Lower leg skin (tissue), 4 donors: ENCODE results near the gene SEC61B. TPM values are rescaled to one million over a fixed set of nuclear protein-coding genes. Genes with fewer than 3 reads are reported as not detected.

ENCODE experiments used
- DNase-seq, 2 donors: peaks; one replicate each; pipeline ENCODE4 v3.0.0-alpha.2; 2019; ENCODE audit warnings: low spot score in 2 of 2
- H3K4me3 ChIP-seq: fragments of 200-600 bp; sonication (generic); 2 replicates; pipeline ENCODE4 v1.5.1; 2017; ENCODE audit warnings: mild to moderate bottlenecking, low read depth; ENCODE audit not compliant: poor library complexity, severe bottlenecking
- CTCF ChIP-seq, 3 donors: fragments of 450-650 bp; IDR thresholded peaks; one replicate each; pipeline ENCODE4 v1.5.1; 2016; ENCODE audit warnings: antibody characterized with exemption in 3 of 3, mild to moderate bottlenecking in 3 of 3, moderate library complexity in 2 of 3
- POLR2A ChIP-seq, 2 donors: fragments of 450-650 bp; IDR thresholded peaks; one replicate each; pipeline ENCODE4 v1.6.1; 2016 to 2017; ENCODE audit warnings: antibody characterized with exemption in 2 of 2, mild to moderate bottlenecking in 1 of 2, moderate library complexity in 1 of 2
- WGBS, 2 donors: methylation state at CpG; one replicate each; pipeline ENCODE4 v1.1.5; 2018; 5-methylcytosine and 5-hydroxymethylcytosine counted together
- intact Hi-C: fragments of 100-400 bp; cut with DNase I; formaldehyde crosslinking; loops from one replicate; pipeline ENCODE4 v1.15.0; 2023; ENCODE audit warnings: low total_unique reads
- total RNA-seq, 4 donors: library from RNA; depleted of rRNA; stranded (reverse); fragments of >200 nt; gene quantifications; one replicate each; pipeline ENCODE4 v1.1.0, GENCODE V29; 2016

Gene SEC61B
- total RNA-seq, 4 donors from 2014 or later, result 58.6 to 82.0 (median 75.4) TPM

GRCh38 chr9:99269416-99269815, 47.3 kb downstream of the SEC61B start:
- intact Hi-C loops, result no loop called here
- 70 to 76% methylated on average over 3 of the region's 3 CpGs for WGBS, 2 donors
- no peak for DNase-seq
- TF ChIP-seq CTCF (IDR thresholded peaks at IDR 0.05) (no peak), POLR2A (IDR thresholded peaks at IDR 0.05) (no peak)
- H3K4me3 ChIP-seq, result no peak overlapping the region

- intact Hi-C loops, result no loop called here
- no peak overlapping the region for H3K4me3 ChIP-seq
- no peak for TF ChIP-seq CTCF (IDR thresholded peaks at IDR 0.05)
- no peak for TF ChIP-seq POLR2A (IDR thresholded peaks at IDR 0.05)
- no peak for DNase-seq
- 62 to 65% methylated on average over 3 of the region's 3 CpGs for WGBS, 2 donors
Measured at GRCh38 chr9:99270491-99270890, 48.4 kb downstream of the SEC61B start.

- TF ChIP-seq CTCF (IDR thresholded peaks at IDR 0.05) (no peak), POLR2A (IDR thresholded peaks at IDR 0.05) (no peak)
- no peak overlapping the region for H3K4me3 ChIP-seq
- no peak for DNase-seq
- intact Hi-C loops, result no loop called here
Measured at GRCh38 chr9:99272836-99273235, 50.8 kb downstream of the SEC61B start.

GRCh38 chr9:99274016-99274415, 51.9 kb downstream of the SEC61B start:
- intact Hi-C loops, result no loop called here
- DNase-seq, result no peak
- 94 to 96% methylated on average over 5 of the region's 5 CpGs for WGBS, 2 donors
- no peak for TF ChIP-seq CTCF (IDR thresholded peaks at IDR 0.05)
- TF ChIP-seq POLR2A (IDR thresholded peaks at IDR 0.05), result no peak
- H3K4me3 ChIP-seq, result no peak overlapping the region

GRCh38 chr9:99274495-99274894, 52.4 kb downstream of the SEC61B start:
- intact Hi-C loops, result no loop called here
- TF ChIP-seq POLR2A (IDR thresholded peaks at IDR 0.05) (no peak), CTCF (IDR thresholded peaks at IDR 0.05) (no peak)
- H3K4me3 ChIP-seq, result no peak overlapping the region
- 48 to 65% methylated on average over 2 of the region's 2 CpGs for WGBS, 2 donors
- DNase-seq, result no peak

Other genes starting within 250 kb of the SEC61B start
- 10 to 100 TPM; 10.1 to 23.3 (median 16.0) TPM for gene TGFBR1, start 117.2 kb upstream of the SEC61B start, total RNA-seq
- 10 to 100 TPM; 23.8 to 31.1 (median 28.1) TPM for gene ALG2, start 340 bp upstream of the SEC61B start, total RNA-seq